GM21717 (cell line): ENCODE data around the gene LIN7B.
"Not testable (repeated sequence)": the region's sequence is repeated elsewhere in the genome, so short reads cannot be mapped to it uniquely, and the experiment has no call there.

Source experiments
- ATAC-seq: cut with Tn5 transposase; IDR thresholded peaks from one replicate; pipeline ENCODE4 v1.9.1; 2021; ENCODE audit warnings: mild to moderate bottlenecking, moderate library complexity; ENCODE audit not compliant: unreplicated experiment

Gene LIN7B

GRCh38 chr19:49141352-49141751, 27.2 kb downstream of the LIN7B start:
- no peak for ATAC-seq

DNA sequence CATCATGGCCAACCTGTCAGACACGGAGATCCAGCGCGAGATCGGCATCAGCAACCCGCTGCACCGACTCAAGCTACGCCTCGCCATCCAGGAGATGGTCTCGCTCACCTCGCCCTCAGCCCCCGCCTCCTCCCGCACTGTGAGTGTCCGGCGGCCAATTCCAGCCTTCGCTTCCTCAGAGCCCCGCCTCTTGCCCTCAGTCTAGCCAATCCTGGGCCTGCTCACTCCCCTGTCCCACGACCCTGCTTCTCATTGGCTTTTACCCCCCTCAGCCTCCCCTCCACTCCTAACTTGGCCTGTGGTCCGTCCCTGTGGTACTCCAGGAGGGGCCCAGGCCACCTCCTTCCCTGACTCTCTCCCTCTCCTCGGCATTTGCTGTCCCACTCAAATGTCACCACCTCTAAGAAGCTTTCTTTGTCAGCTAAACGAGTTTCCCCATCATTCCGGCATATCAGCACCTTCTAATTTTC, 28.7 kb downstream of the LIN7B start:
- ATAC-seq, result no peak

DNA sequence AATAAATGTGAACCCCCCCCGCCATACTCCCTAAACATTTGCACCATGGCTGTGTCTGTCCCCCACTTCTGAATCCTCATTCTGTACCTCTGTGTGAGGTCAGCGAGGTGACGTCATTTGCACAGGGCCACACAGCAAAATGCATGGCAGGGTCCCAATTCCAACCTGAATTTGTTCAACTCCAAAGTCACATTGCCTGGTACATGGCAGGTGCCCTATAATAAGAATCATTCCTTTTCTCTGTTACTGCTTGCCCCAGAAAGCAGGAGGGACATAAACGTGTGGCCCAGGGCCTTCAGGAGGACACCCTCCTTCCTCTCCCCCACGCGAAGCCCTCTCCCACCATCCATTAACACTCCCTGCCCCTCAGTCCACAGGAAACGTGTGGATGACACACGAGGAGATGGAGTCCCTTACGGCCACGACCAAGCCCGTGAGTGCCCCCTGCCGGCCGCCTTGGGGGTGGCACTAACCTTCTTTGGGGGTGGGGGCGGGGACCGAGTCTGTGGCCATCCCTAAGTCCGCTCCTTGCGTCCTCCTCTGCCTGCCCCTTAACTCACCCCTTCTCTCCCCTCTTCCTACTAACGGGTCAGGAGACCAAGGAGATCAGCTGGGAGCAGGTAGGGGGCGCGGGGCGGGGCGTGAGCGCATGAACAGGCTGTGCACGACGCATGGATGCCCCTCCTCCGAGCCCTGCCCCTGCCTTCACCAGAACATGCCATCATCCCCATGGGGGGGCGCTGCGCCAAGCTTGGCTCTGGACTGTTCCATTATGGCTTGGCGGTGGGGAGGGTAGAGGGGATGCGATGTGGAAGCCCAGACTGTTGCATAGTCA, 31.6 kb downstream of the LIN7B start:
- ATAC-seq, result no peak

DNA sequence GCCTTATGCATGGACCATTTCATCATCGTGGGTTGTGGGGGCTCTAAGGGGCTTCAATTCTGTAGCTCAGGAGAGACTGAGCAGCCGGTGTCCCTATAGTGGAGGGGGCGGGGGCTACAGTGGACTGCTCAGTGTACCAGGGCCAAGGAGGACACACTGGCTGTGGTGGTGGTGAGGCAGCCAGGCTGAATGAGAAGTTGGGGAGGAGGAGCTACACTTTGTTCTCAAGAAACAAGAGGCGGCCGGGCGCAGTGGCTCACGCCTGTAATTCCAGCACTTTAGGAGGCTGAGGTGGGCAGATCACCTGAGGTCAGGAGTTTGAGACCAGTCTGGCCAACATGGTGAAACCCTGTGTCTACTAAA, 32.2 kb downstream of the LIN7B start:
- ATAC-seq, result not testable (repeated sequence)

DNA sequence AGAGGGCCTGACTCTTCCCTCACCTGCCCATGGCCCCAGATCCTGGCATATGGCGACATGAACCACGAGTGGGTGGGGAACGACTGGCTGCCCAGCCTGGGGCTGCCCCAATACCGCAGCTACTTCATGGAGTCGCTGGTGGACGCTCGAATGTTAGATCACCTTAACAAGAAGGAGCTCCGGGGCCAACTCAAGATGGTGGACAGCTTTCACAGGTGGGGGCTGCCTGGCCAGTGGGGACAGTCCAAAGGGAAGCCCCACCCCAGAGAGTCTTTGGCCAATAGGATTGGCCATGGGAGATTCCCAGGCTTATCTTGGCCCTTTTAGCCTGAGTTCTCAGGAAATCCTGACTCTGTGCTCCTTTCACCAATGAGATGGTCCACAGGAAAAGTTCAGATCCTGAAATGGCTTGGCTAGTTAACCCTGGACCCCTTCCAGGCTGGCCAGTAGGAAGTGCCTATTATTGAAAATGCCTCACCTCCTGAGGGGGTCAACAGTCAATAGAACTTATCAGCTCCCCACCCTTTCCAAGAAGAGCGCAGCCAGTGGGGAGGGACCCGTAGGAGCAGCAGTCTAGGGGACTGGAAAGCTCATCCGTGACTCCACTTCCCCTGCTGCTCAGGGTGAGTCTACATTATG, 34.0 kb downstream of the LIN7B start:
- no peak for ATAC-seq

- no peak for ATAC-seq
These were observed 34.8 kb downstream of the LIN7B start for GRCh38 chr19:49148784-49149651.

DNA sequence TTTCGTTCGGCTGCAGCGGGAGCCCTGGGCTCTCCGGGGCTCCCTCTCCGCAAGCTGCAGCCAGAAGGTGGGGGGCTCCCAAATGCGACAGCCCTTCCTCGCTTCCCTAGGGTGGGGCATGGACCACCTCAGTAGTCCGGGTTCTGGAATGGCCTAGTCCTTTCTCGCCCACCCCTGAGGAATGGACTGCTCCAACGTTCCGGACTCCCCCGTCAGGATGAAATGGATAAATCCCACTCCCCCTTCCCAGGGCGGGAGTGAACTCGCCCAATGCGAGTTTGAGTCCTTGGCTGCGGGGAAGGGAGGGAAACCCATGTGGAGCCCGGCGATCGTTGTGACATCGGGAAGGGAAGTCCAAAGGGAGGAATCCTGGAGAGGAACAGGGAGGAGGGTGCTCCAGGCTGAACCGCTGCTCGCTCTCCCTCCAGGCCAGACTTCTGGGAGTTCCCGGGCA, 35.5 kb downstream of the LIN7B start:
- no peak for ATAC-seq

DNA sequence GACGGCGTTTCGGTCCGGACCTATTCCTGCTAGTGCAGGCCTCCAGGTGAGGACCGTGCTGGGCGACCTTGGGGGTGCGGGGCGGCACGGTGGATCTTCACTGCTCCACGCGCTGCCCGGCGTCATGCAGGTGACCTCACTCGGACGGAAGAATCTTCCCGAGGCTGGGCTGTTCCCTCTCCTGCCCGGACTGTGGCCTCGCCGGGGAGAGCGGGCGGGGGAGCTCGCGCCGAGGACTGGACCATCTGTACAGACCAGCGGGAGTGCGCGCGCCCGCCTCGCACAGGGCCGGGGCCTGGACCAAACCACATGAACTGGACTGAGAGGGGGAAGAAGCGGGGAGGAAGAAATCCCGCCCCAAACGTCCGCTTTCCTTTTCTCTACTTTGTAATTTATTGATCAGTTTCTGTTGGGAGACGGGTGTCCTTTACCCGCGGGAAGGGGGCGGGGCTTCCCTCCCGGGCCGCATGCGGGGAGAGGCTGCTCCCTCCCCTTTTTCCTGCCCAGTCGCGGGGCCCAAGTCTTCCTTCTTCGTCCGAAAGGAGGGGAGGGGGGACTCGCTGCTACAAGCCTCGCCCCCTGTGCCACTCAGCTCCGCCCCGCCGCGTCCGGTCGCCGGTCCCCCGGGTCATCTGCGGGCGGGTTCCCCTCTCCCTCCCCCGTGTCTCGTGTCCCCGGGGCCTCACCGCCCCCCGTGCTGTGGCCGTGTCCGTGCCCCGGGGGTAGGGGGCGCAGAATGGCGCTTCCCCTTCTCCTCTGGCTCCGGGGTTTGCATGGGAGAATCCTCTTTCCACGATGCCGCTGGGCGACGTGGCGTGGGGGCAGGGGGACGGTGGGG, 36.2 kb downstream of the LIN7B start:
- ATAC-seq, result no peak

- ATAC-seq, result no peak
These were observed 36.7 kb downstream of the LIN7B start for GRCh38 chr19:49150944-49151243.

DNA sequence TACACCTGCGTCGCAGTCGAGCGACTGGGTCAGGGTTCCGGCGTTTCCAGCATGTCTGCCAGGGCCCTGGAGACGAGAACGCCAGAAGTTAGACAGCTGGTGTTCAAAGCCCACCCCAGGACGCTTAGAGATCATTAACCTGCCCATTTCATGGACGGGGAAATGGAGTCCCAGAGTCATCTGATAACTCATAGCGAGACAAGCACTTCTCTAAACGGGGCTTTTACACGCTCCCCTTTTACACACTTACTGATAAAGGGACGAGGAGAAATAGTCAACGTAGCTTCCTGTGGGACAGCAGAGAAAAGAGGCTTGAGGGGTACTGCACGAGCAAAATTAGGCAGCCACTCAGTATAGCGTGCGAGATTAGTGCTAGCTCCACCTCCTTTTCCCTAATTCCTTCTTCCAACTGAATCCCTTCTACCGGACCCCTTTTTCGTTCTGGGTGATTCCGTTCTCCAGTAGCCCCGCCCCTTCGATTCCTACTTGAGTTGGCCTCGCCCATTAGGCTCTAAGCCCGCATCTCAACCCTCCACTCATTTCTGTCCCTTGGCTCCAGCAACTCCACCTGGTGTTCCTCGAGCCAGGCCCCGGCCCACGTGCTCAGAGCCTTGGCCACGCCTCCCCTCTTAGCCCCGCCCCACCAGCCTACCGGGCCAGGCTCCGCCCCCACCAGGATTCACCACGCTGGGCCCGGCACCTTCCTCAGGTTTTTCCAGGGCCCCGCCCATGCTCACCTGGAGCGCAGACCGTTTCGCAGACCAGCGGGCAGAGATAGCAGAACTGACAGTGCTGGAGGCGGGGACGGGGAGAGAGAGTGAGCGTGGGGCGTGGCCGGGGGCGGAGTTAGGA, 37.3 kb downstream of the LIN7B start:
- no peak for ATAC-seq

GRCh38 chr19:49152119-49152550, 38.0 kb downstream of the LIN7B start:
- no peak for ATAC-seq

- no peak for ATAC-seq
These were observed 39.1 kb downstream of the LIN7B start for GRCh38 chr19:49153167-49153809.

DNA sequence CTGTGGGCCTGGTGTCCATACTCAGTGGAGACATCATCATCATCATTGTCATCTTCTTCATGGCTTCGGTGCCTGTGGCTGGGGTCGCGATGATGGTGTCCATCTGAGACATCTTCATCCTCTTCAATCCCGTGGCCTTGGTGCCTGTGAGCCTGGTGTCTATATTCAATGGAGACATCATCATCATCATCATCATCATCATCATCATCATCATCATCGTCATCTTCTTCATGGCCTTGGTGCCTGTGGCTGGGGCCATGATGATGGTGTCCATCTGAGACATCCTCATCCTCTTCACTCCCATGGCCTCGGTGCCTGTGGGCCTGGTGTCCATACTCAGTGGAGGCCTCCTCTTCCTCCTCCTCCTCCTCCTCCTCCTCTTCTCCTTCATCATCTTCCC, 40.1 kb downstream of the LIN7B start:
- no peak for ATAC-seq

GRCh38 chr19:49155005-49155819, 41.0 kb downstream of the LIN7B start, which contains the start of gene HRC:
HRC (minus strand) TSS chr19:49155396; CDS start chr19:49155237, 159 bp downstream.
- ATAC-seq, result no peak

- ATAC-seq, result no peak
These were observed 41.7 kb downstream of the LIN7B start for GRCh38 chr19:49155820-49156346.

- ATAC-seq, result no peak
These were observed 43.5 kb downstream of the LIN7B start, which contains the start of gene TRPM4 for GRCh38 chr19:49157445-49158224. TRPM4 (plus strand) TSS chr19:49157792; CDS start chr19:49157867, 75 bp downstream.
